B cell (primary cell): ENCODE results near the gene FES. TPM values are rescaled to one million over a fixed set of nuclear protein-coding genes. Genes with fewer than 3 reads are reported as not detected.

Experiments
- ATAC-seq: fragments of 200-7000 bp; cut with Tn5 transposase; one replicate; pipeline ENCODE4 v1.10.0; 2021; ENCODE audit warnings: low read depth, mild to moderate bottlenecking, moderate number of reproducible peaks, moderate library complexity
- CTCF ChIA-PET: fragments of 350-600 bp; sonication (Branson Sonifier 250); formaldehyde crosslinking; loops from one replicate; lab custom pipeline; 2021; ENCODE audit warnings: antibody characterized with exemption, inconsistent platforms; lab: Charles Lee
- POLR2A ChIA-PET: fragments of 350-600 bp; sonication (Branson Sonifier 250); formaldehyde crosslinking; loops from one replicate; lab custom pipeline; 2021; ENCODE audit warnings: antibody characterized with exemption; lab: Charles Lee
- DNase-seq: peaks from one replicate; pipeline ENCODE4 v3.0.0; 2013
- H2AFZ ChIP-seq: 2 replicates; pipeline ENCODE4 v1.6.1; 2012; ENCODE audit warnings: mild to moderate bottlenecking, low read depth, low read length; ENCODE audit not compliant: insufficient read depth, poor library complexity, severe bottlenecking
- H3K27ac ChIP-seq, 2 donors: 1 replicate in 1 of 2; 2 replicates in 1 of 2; pipeline ENCODE4 v1.5.1; 2012 to 2013; ENCODE audit warnings: low read length in 2 of 2, mild to moderate bottlenecking in 2 of 2, moderate library complexity in 1 of 2
- H3K27me3 ChIP-seq, 4 experiments: fragments of 200-600 bp in 1 of 4; sonication (generic) in 1 of 4; replicated peaks in 1 of 4; 1 replicate in 2 of 4; 2 replicates in 2 of 4; pipeline versions ENCODE4 v1.6.1 to v1.7.0; 2013 to 2016; ENCODE audit warnings: low read length in 3 of 4, mild to moderate bottlenecking in 2 of 4, mixed read lengths in 1 of 4, moderate library complexity in 1 of 4; ENCODE audit not compliant: insufficient read depth in 4 of 4, control insufficient read depth in 3 of 4; ENCODE audit errors: control extremely low read depth in 1 of 4
- H3K36me3 ChIP-seq, 2 experiments: replicated peaks in 1 of 2; 1 replicate in 1 of 2; 2 replicates in 1 of 2; pipeline versions ENCODE4 v1.6.1 to v1.7.1; 2013; ENCODE audit warnings: low read length in 1 of 2; ENCODE audit not compliant: insufficient read depth in 2 of 2, control insufficient read depth in 1 of 2; ENCODE audit errors: control extremely low read depth in 1 of 2, extremely low read depth in 1 of 2
- H3K4me1 ChIP-seq, 2 donors: fragments of 200-600 bp in 1 of 2; sonication (generic) in 1 of 2; 1 replicate in 1 of 2; 2 replicates in 1 of 2; pipeline versions ENCODE4 v1.5.1 to v1.6.1; 2013 to 2017; ENCODE audit warnings: low read length in 2 of 2; ENCODE audit not compliant: control insufficient read depth in 2 of 2, insufficient read depth in 2 of 2
- H3K4me2 ChIP-seq: replicated peaks from 2 replicates; pipeline ENCODE3; 2012; ENCODE audit warnings: mild to moderate bottlenecking, low read depth, low read length; ENCODE audit not compliant: poor library complexity, severe bottlenecking
- H3K4me3 ChIP-seq, 5 experiments: fragments of 200-600 bp in 1 of 5; sonication (generic) in 1 of 5; 1 replicate in 3 of 5; 2 replicates in 2 of 5; pipeline versions ENCODE4 v1.5.1 to v1.7.0; 2011 to 2016; ENCODE audit warnings: low read length in 4 of 5, mild to moderate bottlenecking in 4 of 5, low read depth in 2 of 5, control low read depth in 1 of 5, moderate library complexity in 1 of 5; ENCODE audit not compliant: insufficient read depth in 1 of 5; ENCODE audit errors: control extremely low read depth in 1 of 5, extremely low read depth in 1 of 5
- H3K79me2 ChIP-seq: fragments of 200-600 bp; sonication (generic); one replicate; pipeline ENCODE4 v1.6.0; 2016; ENCODE audit warnings: low read length; ENCODE audit not compliant: control insufficient read depth, insufficient read depth
- H3K9ac ChIP-seq: fragments of 200-600 bp; sonication (generic); 2 replicates; pipeline ENCODE4 v1.6.1; 2017; ENCODE audit warnings: mild to moderate bottlenecking, low read length, moderate library complexity
- H3K9me3 ChIP-seq, 3 donors: one replicate each; pipeline versions ENCODE4 v1.6.1 to v1.7.1; 2013; ENCODE audit warnings: low read length in 2 of 3; ENCODE audit not compliant: control insufficient read depth in 2 of 3, insufficient read depth in 1 of 3; ENCODE audit errors: control extremely low read depth in 1 of 3
- H4K20me1 ChIP-seq: 2 replicates; pipeline ENCODE4 v1.6.0; 2012; ENCODE audit warnings: mild to moderate bottlenecking, low read length; ENCODE audit not compliant: insufficient read depth, control insufficient read depth, poor library complexity, severe bottlenecking
- H3K27ac Mint-ChIP-seq: one replicate; pipeline ENCODE4 v1.8.0; 2021; ENCODE audit warnings: mixed read lengths
- H3K27me3 Mint-ChIP-seq: one replicate; pipeline ENCODE4 v1.8.0; 2021; ENCODE audit warnings: mixed read lengths
- H3K4me1 Mint-ChIP-seq: one replicate; pipeline ENCODE4 v1.8.0; 2021; ENCODE audit warnings: mixed read lengths
- H3K4me3 Mint-ChIP-seq: one replicate; pipeline ENCODE4 v1.8.0; 2021; ENCODE audit warnings: mixed read lengths
- H3K9me3 Mint-ChIP-seq: one replicate; pipeline ENCODE4 v1.8.0; 2022; ENCODE audit warnings: mixed read lengths; ENCODE audit not compliant: insufficient read depth
- CTCF ChIP-seq: fragments of 200-600 bp; IDR thresholded peaks from one replicate; pipeline ENCODE4 v1.8.0; 2022; ENCODE audit warnings: antibody characterized with exemption, mild to moderate bottlenecking
- EZH2 ChIP-seq: IDR thresholded peaks from 2 replicates; pipeline ENCODE4 v1.6.1; 2012; ENCODE audit warnings: borderline replicate concordance, low read depth, mild to moderate bottlenecking, moderate library complexity, low read length; ENCODE audit not compliant: insufficient read depth, poor library complexity, severe bottlenecking
- WGBS: methylation state at CpG from one replicate; pipeline ENCODE4 v1.1.5; 2013; ENCODE audit warnings: missing lambda C conversion rate; ENCODE audit not compliant: insufficient coverage; 5-methylcytosine and 5-hydroxymethylcytosine counted together
- intact Hi-C: fragments of 100-400 bp; cut with micrococcal nuclease; formaldehyde crosslinking; loops from one replicate; pipeline ENCODE4 v1.10.0; 2022
- polyA plus RNA-seq: library from polyadenylated mRNA; depleted of rRNA; stranded (reverse); fragments of >200 nt; gene quantifications from 2 replicates; pipeline ENCODE4 v1.2.3, GENCODE V29; 2012
- total RNA-seq, 2 donors: library from RNA; stranded (reverse); fragments of 120-200 nt in 1 of 2; gene quantifications; 1 replicate in 1 of 2; 2 replicates in 1 of 2; pipeline versions ENCODE4 v1.2.3 to v1.2.4, GENCODE V29; 2013 to 2022

FES gene
- total and polyA plus RNA-seq, 2 donors (not counting 1 experiment from before 2014, with no cell fraction given) = 23.9 to 31.4 TPM

DNA sequence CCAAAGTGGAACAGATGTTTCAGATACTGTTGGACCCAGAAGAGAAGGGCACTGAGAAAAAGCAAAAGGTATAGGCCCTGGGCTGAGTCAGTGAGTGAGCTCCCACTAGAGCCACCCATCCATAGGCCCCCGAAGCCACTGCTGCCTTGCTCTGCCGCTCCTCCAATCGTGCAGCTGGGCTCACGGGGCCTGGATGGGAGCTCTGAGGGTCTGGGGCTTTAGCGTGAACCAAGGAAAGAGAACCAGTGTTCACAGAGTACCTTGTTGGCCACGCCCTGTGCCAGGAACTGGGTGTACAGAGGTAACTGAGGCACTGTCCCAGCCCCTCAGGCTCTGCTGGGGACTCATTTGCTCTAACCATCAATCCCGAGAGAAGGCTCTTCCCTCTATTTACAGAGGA lies 55.5 kb downstream of the FES start:
- Histone ChIP-seq H2AFZ (no peak overlapping the region), H3K36me3 (peaks cover 3 to 67% of the 10 kb centered on the region in 2 experiments), H3K4me2 (no peak overlapping the region), H3K4me1 (peaks cover 10 to 15% of the 10 kb centered on the region in 2 donors), H4K20me1 (peaks cover 15% of the 10 kb centered on the region), H3K27ac (no peak overlapping the region), H3K27me3 (no peaks in the 10 kb centered on the region), H3K4me3 (no peak overlapping the region), H3K79me2 (peaks cover 18% of the 10 kb centered on the region), H3K9me3 (no peaks in the 10 kb centered on the region), H3K9ac (no peak overlapping the region)
- DNase-seq (no peak), ATAC-seq (no peak)
- Mint-ChIP-seq H3K27ac (no peak overlapping the region), H3K4me1 (peaks cover 16% of the 10 kb centered on the region), H3K9me3 (no peaks in the 10 kb centered on the region), H3K4me3 (no peak overlapping the region), H3K27me3 (no peaks in the 10 kb centered on the region)
- CTCF ChIA-PET = interaction anchor here (0.6 to 1.2 kb wide), 2 partner anchors 17 to 489 kb away, joined by 3 to 6 read pairs; no protein-coding TSS in a partner anchor
- TF ChIP-seq CTCF (no peak), EZH2 (no peak)
- POLR2A ChIA-PET = no interaction called here
- intact Hi-C loops = loop anchor here (10.0 kb wide), 1 partner anchor 1245 kb away; the partner anchor contains the start of genes PEX11A and WDR93
- WGBS = 98% methylated on average over 5 of the region's 7 CpGs

- ChIA-PET CTCF (interaction anchor here (1.0 to 1.4 kb wide), 3 partner anchors 9 to 16 kb away, joined by 3 to 5 read pairs (median 3); partner anchors contain the start of gene HDDC3), POLR2A (interaction anchor here (0.6 to 1.2 kb wide), 2 partner anchors 15 to 36 kb away, joined by 3 to 9 read pairs; no protein-coding TSS in a partner anchor)
- TF ChIP-seq EZH2 = no peak
- TF ChIP-seq CTCF = no peak
- Histone ChIP-seq H3K4me2 (no peak overlapping the region), H3K27me3 (no peaks in the 10 kb centered on the region), H3K4me1 (peaks cover 4 to 6% of the 10 kb centered on the region in 2 donors), H3K27ac (no peak overlapping the region), H2AFZ (no peak overlapping the region), H3K9ac (no peak overlapping the region), H3K36me3 (peaks cover 3 to 73% of the 10 kb centered on the region in 2 experiments), H4K20me1 (peaks cover 10% of the 10 kb centered on the region), H3K9me3 (no peaks in the 10 kb centered on the region), H3K79me2 (peaks cover 9% of the 10 kb centered on the region), H3K4me3 (no peak overlapping the region)
- peaks cover 9% of the 10 kb centered on the region for H3K4me1 Mint-ChIP-seq
- no peaks in the 10 kb centered on the region for H3K27me3 Mint-ChIP-seq
- no peak overlapping the region for H3K27ac Mint-ChIP-seq
- no peak for DNase-seq
- H3K9me3 Mint-ChIP-seq = no peaks in the 10 kb centered on the region
- no peak overlapping the region for H3K4me3 Mint-ChIP-seq
- WGBS = 96% methylated on average over 4 of the region's 4 CpGs
- intact Hi-C loops = no loop called here
- ATAC-seq = no peak
Measured at GRCh38 chr15:90941038-90941437, 56.7 kb downstream of the FES start.
